Measurements from ENCODE around the gene WSB1. TPM values are rescaled to one million over a fixed set of nuclear protein-coding genes. Genes with fewer than 3 reads are reported as not detected.

The WSB1 gene
- total and polyA plus RNA-seq, 9 of the 15 experiments (the other 6 are each of a cell fraction or from before 2014, with no cell fraction given), result 22.8 to 229 (median 81.1) TPM

GRCh38 chr17:27332485-27333409, 38.8 kb downstream of the WSB1 start (continued):
- TF ChIP-seq CREB3 (tag; conservative IDR thresholded peaks at IDR 0.05; ENCODE audit: low read depth) (peak; percentile 46; the same call in 1 of the 2 replicates), TCF3 (CRISPR knock-in tag; IDR thresholded peaks at IDR 0.05) (no peak), HMG20A (CRISPR knock-in tag; conservative IDR thresholded peaks at IDR 0.05) (no peak), SIX5 (IDR thresholded peaks at IDR 0.05; ENCODE audit: borderline replicate concordance in 1 of 2, insufficient read depth in 1 of 2, low read depth in 1 of 2, low read length in 2 of 2) (no peak), SAFB2 (IDR thresholded peaks at IDR 0.05; ENCODE audit: borderline replicate concordance, low read depth, low read length, severe bottlenecking) (no peak), NR2C2 (CRISPR knock-in tag; IDR thresholded peaks at IDR 0.05) (0 out of 2 replicates have a peak, but pooled peaks have one; percentile 46), NR2C2 (tag; IDR thresholded peaks at IDR 0.05) (peak; percentile 91), ZNF277 (CRISPR knock-in tag; IDR thresholded peaks at IDR 0.05; ENCODE audit: borderline replicate concordance) (no peak), MIER1 (IDR thresholded peaks at IDR 0.05; ENCODE audit: low read depth) (no peak), CBX2 (IDR thresholded peaks at IDR 0.05; ENCODE audit: insufficient read depth, low read length, poor library complexity, severe bottlenecking) (no peak), ZNF282 (CRISPR knock-in tag; IDR thresholded peaks at IDR 0.05) (no peak), SOX6 (IDR thresholded peaks at IDR 0.05) (peak; percentile 78), ZNF507 (tag; conservative IDR thresholded peaks at IDR 0.05) (no peak), ZNF830 (CRISPR knock-in tag; IDR thresholded peaks at IDR 0.05) (peak; percentile 90; the same call in 1 of the 2 replicates), PYGO2 (tag; IDR thresholded peaks at IDR 0.05) (no peak; the same call in 1 of the 2 replicates), MLLT1 (IDR thresholded peaks at IDR 0.05) (no peak), MEF2A (IDR thresholded peaks at IDR 0.05; ENCODE audit: control insufficient read depth, low read depth, low read length) (peak; percentile 27; the same call in 1 of the 2 replicates), NCOR1 (IDR thresholded peaks at IDR 0.05) (peak; percentile 64), ZNF699 (CRISPR knock-in tag; IDR thresholded peaks at IDR 0.05; ENCODE audit: insufficient replicate concordance) (no peak), HNRNPLL (IDR thresholded peaks at IDR 0.05; ENCODE audit: low read depth, low read length, poor library complexity, severe bottlenecking) (peak; percentile 50), HIVEP1 (CRISPR knock-in tag; IDR thresholded peaks at IDR 0.05) (0 out of 2 replicates have a peak, but pooled peaks have one; percentile 61), NR1H2 (CRISPR knock-in tag; IDR thresholded peaks at IDR 0.05) (no peak), PCBP2 (IDR thresholded peaks at IDR 0.05; ENCODE audit: low read depth, low read length, poor library complexity, severe bottlenecking) (no peak), ZNF124 (CRISPR knock-in tag; IDR thresholded peaks at IDR 0.05) (no peak), TBP (optimal IDR thresholded peaks at IDR 0.05; ENCODE audit: low read depth, low read length) (peak; percentile 35)
